Type B pancreatic cell (in vitro differentiated cells): ENCODE results near the gene SH3D19. TPM values are rescaled to one million over a fixed set of nuclear protein-coding genes. Genes with fewer than 3 reads are reported as not detected.

Experiments
- DNase-seq: peaks from one replicate; pipeline ENCODE4 v3.0.0; 2021; ENCODE audit warnings: mixed read lengths; ENCODE audit not compliant: unreplicated experiment; ENCODE audit errors: extremely low spot score
- H3K27ac Mint-ChIP-seq: 2 replicates; pipeline ENCODE4 v1.8.0; 2021; ENCODE audit warnings: mild to moderate bottlenecking, mixed read lengths
- H3K27me3 Mint-ChIP-seq: 2 replicates; pipeline ENCODE4 v1.8.0; 2021; ENCODE audit warnings: mixed read lengths
- H3K36me3 Mint-ChIP-seq: 2 replicates; pipeline ENCODE4 v1.8.0; 2021; ENCODE audit warnings: mixed read lengths
- H3K4me1 Mint-ChIP-seq: one replicate; pipeline ENCODE4 v1.8.0; 2021; ENCODE audit warnings: mixed read lengths; ENCODE audit not compliant: unreplicated experiment
- H3K4me3 Mint-ChIP-seq: 2 replicates; pipeline ENCODE4 v1.8.0; 2021; ENCODE audit warnings: mild to moderate bottlenecking, mixed read lengths
- H3K9me3 Mint-ChIP-seq: 2 replicates; pipeline ENCODE4 v1.8.0; 2021; ENCODE audit warnings: mixed read lengths
- CTCF ChIP-seq: fragments of 200-600 bp; sonication (generic); conservative IDR thresholded peaks from 2 replicates; pipeline ENCODE4 v1.5.0; 2021; ENCODE audit warnings: antibody characterized with exemption, mild to moderate bottlenecking
- total RNA-seq: library from RNA; stranded (reverse); gene quantifications from 2 replicates; pipeline ENCODE4 v1.2.1, GENCODE V29; 2021; ENCODE audit warnings: low replicate concordance

Gene SH3D19
- total RNA-seq, 1 donor from 2014 or later, result 24.3 TPM

DNA sequence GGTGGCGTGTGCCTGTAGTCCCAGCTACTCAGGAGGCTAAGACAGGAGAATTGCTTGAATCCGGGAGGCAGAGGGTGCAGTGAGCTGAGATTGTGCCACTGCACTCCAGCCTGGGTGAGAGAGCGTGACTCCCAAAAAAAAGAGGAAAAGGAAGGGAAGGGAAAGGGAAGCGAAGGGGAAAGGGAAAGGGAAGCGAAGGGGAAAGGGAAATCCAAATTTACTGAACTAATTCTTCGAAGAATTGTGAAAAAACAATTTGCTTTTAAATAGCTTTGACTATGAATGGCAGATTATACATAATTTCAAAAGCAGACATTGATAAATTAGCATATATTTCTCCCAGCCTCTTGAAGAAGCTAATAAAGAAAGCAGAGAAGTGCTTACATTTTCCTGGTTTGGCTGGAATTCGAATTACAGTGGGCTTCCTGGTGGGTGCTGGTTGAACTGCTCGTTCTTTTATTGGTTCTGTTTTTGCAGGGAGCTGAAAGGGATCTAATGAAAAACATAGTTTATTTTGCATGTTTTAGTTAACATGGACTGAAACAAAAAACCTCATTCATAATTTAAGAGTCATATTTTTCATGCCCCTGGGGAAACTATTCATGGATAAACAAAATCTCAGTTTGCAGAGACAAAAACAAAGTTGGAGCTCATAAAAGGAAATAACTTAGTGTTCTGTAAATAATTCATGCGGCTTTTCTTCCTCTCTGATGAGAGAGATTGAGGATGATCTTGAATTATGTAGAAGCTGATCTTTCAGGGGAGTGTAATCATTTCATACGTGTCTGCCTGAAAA lies 160.0 kb downstream of the SH3D19 start:
- no peak overlapping the region for H3K4me3 Mint-ChIP-seq
- H3K27me3 Mint-ChIP-seq, result no peaks in the 10 kb centered on the region
- DNase-seq, result no peak
- H3K9me3 Mint-ChIP-seq, result no peaks in the 10 kb centered on the region
- H3K27ac Mint-ChIP-seq, result no peak overlapping the region
- no peak for TF ChIP-seq CTCF
- peaks cover 20% of the 10 kb centered on the region for H3K4me1 Mint-ChIP-seq
- H3K36me3 Mint-ChIP-seq, result peaks cover 18% of the 10 kb centered on the region

- no peak overlapping the region for H3K4me3 Mint-ChIP-seq
- TF ChIP-seq CTCF, result no peak
- H3K27ac Mint-ChIP-seq, result no peak overlapping the region
- H3K27me3 Mint-ChIP-seq, result no peaks in the 10 kb centered on the region
- H3K9me3 Mint-ChIP-seq, result no peaks in the 10 kb centered on the region
- no peak for DNase-seq
- H3K4me1 Mint-ChIP-seq, result peaks cover 10% of the 10 kb centered on the region
- H3K36me3 Mint-ChIP-seq, result peaks cover 19% of the 10 kb centered on the region
Measured at GRCh38 chr4:151163855-151164254, 161.6 kb downstream of the SH3D19 start.

DNA sequence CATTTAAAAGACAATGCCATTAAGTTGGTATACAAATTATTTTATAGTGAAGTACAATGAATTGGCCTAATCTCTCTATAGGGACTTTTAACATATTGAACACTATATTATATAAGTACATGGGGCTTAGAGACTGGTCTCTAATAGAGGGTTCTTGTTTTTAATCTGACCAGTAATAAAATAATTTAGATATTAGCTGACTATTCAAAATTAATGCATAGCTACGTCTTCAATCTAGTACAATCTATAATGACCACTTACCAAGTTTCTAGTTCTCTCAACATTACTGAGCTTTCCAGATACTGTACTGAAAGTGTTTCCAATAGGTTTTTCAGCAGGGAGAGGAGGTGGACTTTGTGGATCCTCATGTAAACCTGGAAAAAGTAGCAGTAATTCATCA lies 166.4 kb downstream of the SH3D19 start:
- H3K27me3 Mint-ChIP-seq, result no peaks in the 10 kb centered on the region
- TF ChIP-seq CTCF, result no peak
- peaks cover 2% of the 10 kb centered on the region for H3K4me1 Mint-ChIP-seq
- peaks cover 28% of the 10 kb centered on the region for H3K36me3 Mint-ChIP-seq
- no peak overlapping the region for H3K4me3 Mint-ChIP-seq
- H3K9me3 Mint-ChIP-seq, result peaks cover 6% of the 10 kb centered on the region
- DNase-seq, result no peak
- H3K27ac Mint-ChIP-seq, result no peak overlapping the region

- no peak for DNase-seq
- Mint-ChIP-seq H3K27ac (no peak overlapping the region), H3K36me3 (peaks cover 26% of the 10 kb centered on the region), H3K27me3 (no peaks in the 10 kb centered on the region), H3K9me3 (peaks cover 6% of the 10 kb centered on the region), H3K4me3 (no peak overlapping the region), H3K4me1 (no peaks in the 10 kb centered on the region)
- TF ChIP-seq CTCF, result no peak
Measured at GRCh38 chr4:151157543-151157942, 167.9 kb downstream of the SH3D19 start.

- Mint-ChIP-seq H3K36me3 (peaks cover 18% of the 10 kb centered on the region), H3K4me1 (no peaks in the 10 kb centered on the region), H3K27ac (no peak overlapping the region), H3K4me3 (no peak overlapping the region), H3K27me3 (no peaks in the 10 kb centered on the region), H3K9me3 (peaks cover 6% of the 10 kb centered on the region)
- no peak for DNase-seq
- TF ChIP-seq CTCF, result no peak
Measured at GRCh38 chr4:151153585-151153984, 171.8 kb downstream of the SH3D19 start.
